Ishikawa (cell line): Measurements from ENCODE around the gene SPRED2.

Source experiments
- TAF1 ChIP-seq: IDR thresholded peaks from 2 replicates; pipeline ENCODE4 v1.6.1; 2012; ENCODE audit warnings: low read depth, mild to moderate bottlenecking
- TF ChIP-seq, protein P1 (sequence below): IDR thresholded peaks from 2 replicates; pipeline ENCODE4 v1.6.1; 2012; ENCODE audit warnings: low read depth, mild to moderate bottlenecking

DNA sequence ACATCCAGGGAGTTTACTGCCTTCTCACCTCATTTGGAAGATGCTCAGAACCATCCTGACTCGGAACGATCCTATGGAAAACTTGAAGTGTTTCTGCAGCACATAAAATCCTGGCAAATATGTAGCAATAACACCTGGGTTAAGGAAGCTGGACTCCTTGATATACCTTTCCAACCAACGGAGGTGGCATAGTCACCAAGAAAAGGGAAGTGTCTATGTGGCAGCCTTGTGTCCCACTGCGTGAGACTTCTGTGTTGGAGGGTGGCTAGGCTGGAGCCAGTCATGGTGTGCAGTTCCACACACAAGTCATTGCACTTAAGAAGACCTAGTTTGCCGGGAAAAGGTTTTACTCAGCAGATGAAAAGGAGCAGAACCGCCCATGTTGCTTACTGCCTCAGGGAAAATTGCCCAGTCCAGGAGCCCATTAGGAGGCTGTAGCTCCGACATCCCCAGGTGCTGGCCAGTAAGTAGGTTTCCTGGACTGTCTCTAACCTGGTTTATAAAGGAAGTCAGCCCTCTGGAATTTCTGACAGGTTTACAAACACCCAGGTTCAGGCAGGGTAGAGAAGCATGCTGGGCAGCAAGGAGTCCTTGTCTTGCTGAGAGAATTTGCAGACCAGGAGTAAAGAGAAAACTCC lies 46.2 kb upstream of the SPRED2 start:
- TF ChIP-seq, protein P1, sequence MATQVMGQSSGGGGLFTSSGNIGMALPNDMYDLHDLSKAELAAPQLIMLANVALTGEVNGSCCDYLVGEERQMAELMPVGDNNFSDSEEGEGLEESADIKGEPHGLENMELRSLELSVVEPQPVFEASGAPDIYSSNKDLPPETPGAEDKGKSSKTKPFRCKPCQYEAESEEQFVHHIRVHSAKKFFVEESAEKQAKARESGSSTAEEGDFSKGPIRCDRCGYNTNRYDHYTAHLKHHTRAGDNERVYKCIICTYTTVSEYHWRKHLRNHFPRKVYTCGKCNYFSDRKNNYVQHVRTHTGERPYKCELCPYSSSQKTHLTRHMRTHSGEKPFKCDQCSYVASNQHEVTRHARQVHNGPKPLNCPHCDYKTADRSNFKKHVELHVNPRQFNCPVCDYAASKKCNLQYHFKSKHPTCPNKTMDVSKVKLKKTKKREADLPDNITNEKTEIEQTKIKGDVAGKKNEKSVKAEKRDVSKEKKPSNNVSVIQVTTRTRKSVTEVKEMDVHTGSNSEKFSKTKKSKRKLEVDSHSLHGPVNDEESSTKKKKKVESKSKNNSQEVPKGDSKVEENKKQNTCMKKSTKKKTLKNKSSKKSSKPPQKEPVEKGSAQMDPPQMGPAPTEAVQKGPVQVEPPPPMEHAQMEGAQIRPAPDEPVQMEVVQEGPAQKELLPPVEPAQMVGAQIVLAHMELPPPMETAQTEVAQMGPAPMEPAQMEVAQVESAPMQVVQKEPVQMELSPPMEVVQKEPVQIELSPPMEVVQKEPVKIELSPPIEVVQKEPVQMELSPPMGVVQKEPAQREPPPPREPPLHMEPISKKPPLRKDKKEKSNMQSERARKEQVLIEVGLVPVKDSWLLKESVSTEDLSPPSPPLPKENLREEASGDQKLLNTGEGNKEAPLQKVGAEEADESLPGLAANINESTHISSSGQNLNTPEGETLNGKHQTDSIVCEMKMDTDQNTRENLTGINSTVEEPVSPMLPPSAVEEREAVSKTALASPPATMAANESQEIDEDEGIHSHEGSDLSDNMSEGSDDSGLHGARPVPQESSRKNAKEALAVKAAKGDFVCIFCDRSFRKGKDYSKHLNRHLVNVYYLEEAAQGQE, result no peak
- TF ChIP-seq TAF1, result no peak
